HepG2 (cell line): ENCODE data around the gene MAP2K3. TPM values are rescaled to one million over a fixed set of nuclear protein-coding genes. Genes with fewer than 3 reads are reported as not detected.
"Not testable (repeated sequence)": the region's sequence is repeated elsewhere in the genome, so short reads cannot be mapped to it uniquely, and the experiment has no call there.

ENCODE experiments used
- ATAC-seq: fragments of 200-7000 bp; cut with Tn5 transposase; 3 replicates; pipeline ENCODE4 v1.9.1; 2020; ENCODE audit warnings: mild to moderate bottlenecking, moderate library complexity
- BruUV-seq: library from RNA; stranded (reverse); fragments of 400-500 nt; replicated peaks from 2 replicates; lab custom pipeline; 2021; lab: Mats Ljungman, UMichigan
- CTCF ChIA-PET: fragments of 300-600 bp; formaldehyde crosslinking; extraction: SDS; loops from one replicate; lab custom pipeline; 2021; ENCODE audit warnings: low total read pairs, inconsistent platforms, low intra/inter-chr PET ratio; lab: Yijun Ruan, JAX
- POLR2A ChIA-PET: fragments of 350-600 bp; sonication (Branson Sonifier 250); formaldehyde crosslinking; loops from one replicate; lab custom pipeline; 2020; ENCODE audit warnings: antibody characterized with exemption, inconsistent platforms; lab: Yijun Ruan, JAX
- DNase-seq: peaks from one replicate; pipeline ENCODE4 v3.0.0-alpha.2; 2015; ENCODE audit warnings: low spot score
- FAIRE-seq: peaks from 3 replicates; lab custom pipeline; 2011; peaks lifted over from hg19 to GRCh38; lab: Jason Lieb, UNC
- H2AFZ ChIP-seq: one replicate; pipeline ENCODE4 v1.6.1; 2011; ENCODE audit warnings: low read length, inconsistent platforms
- H3K27ac ChIP-seq: fragments of 300-600 bp; 3 replicates; pipeline ENCODE4 v1.8.0; 2011; ENCODE audit warnings: mixed run types, mild to moderate bottlenecking, mixed read lengths, low read length, inconsistent platforms; ENCODE audit not compliant: insufficient read depth; ENCODE audit errors: extremely low read length
- H3K27me3 ChIP-seq, 2 experiments: fragments of 200-600 bp in 1 of 2; 2 replicates in 1 of 2; 3 replicates in 1 of 2; pipeline versions ENCODE4 v1.6.0 to v1.8.0; 2011; ENCODE audit warnings: low read length in 2 of 2, mild to moderate bottlenecking in 2 of 2, moderate library complexity in 2 of 2, inconsistent platforms in 1 of 2; ENCODE audit not compliant: insufficient read depth in 2 of 2, control insufficient read depth in 1 of 2
- H3K36me3 ChIP-seq, 2 experiments: fragments of 200-600 bp in 1 of 2; replicated peaks in 1 of 2; 2 replicates in 1 of 2; 3 replicates in 1 of 2; pipeline versions ENCODE4 v1.5.1 to v1.8.0; 2011; ENCODE audit warnings: low read length in 2 of 2, inconsistent platforms in 1 of 2; ENCODE audit not compliant: insufficient read depth in 2 of 2, control insufficient read depth in 1 of 2
- H3K4me1 ChIP-seq: 2 replicates; pipeline ENCODE4 v1.5.1; 2012; ENCODE audit warnings: low read length, inconsistent platforms; ENCODE audit not compliant: insufficient read depth
- H3K4me2 ChIP-seq: 2 replicates; pipeline ENCODE4 v1.6.0; 2011; ENCODE audit warnings: low read depth, low read length, inconsistent platforms
- H3K4me3 ChIP-seq, 3 experiments: fragments of 200-600 bp in 1 of 3; sonication (generic), shearing (Covaris generic) in 1 of 3; replicated peaks in 1 of 3; 2 replicates each; pipeline ENCODE4 v1.5.1; 2011 to 2016; ENCODE audit warnings: low read length in 3 of 3, inconsistent platforms in 2 of 3, low read depth in 2 of 3, mild to moderate bottlenecking in 2 of 3, control low read depth in 1 of 3, mixed read lengths in 1 of 3; ENCODE audit not compliant: insufficient read depth in 1 of 3
- H3K79me2 ChIP-seq: one replicate; pipeline ENCODE4 v1.6.1; 2011; ENCODE audit warnings: low read length, inconsistent platforms; ENCODE audit not compliant: insufficient read depth
- H3K9ac ChIP-seq: 2 replicates; pipeline ENCODE4 v1.6.0; 2011; ENCODE audit warnings: mild to moderate bottlenecking, low read depth, low read length, inconsistent platforms; ENCODE audit not compliant: insufficient read depth
- H3K9me3 ChIP-seq: 2 replicates; pipeline ENCODE4 v1.5.1; 2012; ENCODE audit warnings: mild to moderate bottlenecking, low read length
- H4K20me1 ChIP-seq: 2 replicates; pipeline ENCODE4 v1.6.0; 2011; ENCODE audit warnings: inconsistent platforms, mild to moderate bottlenecking, low read length, moderate library complexity; ENCODE audit not compliant: insufficient read depth
- ZNF331 ChIP-seq: sonication (generic); formaldehyde crosslinking; IDR thresholded peaks from 2 replicates; pipeline ENCODE4 v1.4.0; 2020; ENCODE audit warnings: missing genetic modification reagents
- WGBS: methylation state at CpG from one replicate; pipeline ENCODE4 v1.1.6; 2017; ENCODE audit warnings: low lambda C conversion rate; 5-methylcytosine and 5-hydroxymethylcytosine counted together
- in situ Hi-C: cut with HindIII; loops from 2 replicates; pipeline ENCODE4 v1.10.0; 2017; ENCODE audit warnings: low pct_unique_long_range_greater_than_20kb; ENCODE audit not compliant: extremely low pct_ligation_motif_present
- intact Hi-C: fragments of 100-400 bp; cut with micrococcal nuclease; formaldehyde crosslinking; loops from one replicate; pipeline ENCODE4 v1.10.0; 2022; ENCODE audit not compliant: unreplicated experiment
- polyA plus RNA-seq, 8 experiments: library from polyadenylated mRNA; depleted of rRNA in 3 of 8; stranded (reverse) in 7 of 8; unstranded in 1 of 8; fragments of >200 nt; fragmentation: Illumina TruSeq in 4 of 8; extraction: Trizol in 4 of 8; gene quantifications; 2 replicates each; pipeline versions ENCODE4 v1.2.1 to v1.2.3, GENCODE V29; 2011 to 2016; ENCODE audit warnings: low read depth in 4 of 8, missing spikeins in 1 of 8, mixed read lengths in 1 of 8; ENCODE audit not compliant: insufficient read depth in 1 of 8
- total RNA-seq, 5 experiments: library from RNA; depleted of rRNA; stranded (reverse); fragments of >200 nt; fragmentation: Illumina TruSeq; extraction: Trizol; gene quantifications; 2 replicates each; pipeline ENCODE4 v1.2.3, GENCODE V29; 2016; ENCODE audit warnings: low read depth in 1 of 5

The MAP2K3 gene
- total and polyA plus RNA-seq, 2 of the 13 experiments (the other 11 are each of a cell fraction or from before 2014, with no cell fraction given), result 20.5 to 27.4 TPM

DNA sequence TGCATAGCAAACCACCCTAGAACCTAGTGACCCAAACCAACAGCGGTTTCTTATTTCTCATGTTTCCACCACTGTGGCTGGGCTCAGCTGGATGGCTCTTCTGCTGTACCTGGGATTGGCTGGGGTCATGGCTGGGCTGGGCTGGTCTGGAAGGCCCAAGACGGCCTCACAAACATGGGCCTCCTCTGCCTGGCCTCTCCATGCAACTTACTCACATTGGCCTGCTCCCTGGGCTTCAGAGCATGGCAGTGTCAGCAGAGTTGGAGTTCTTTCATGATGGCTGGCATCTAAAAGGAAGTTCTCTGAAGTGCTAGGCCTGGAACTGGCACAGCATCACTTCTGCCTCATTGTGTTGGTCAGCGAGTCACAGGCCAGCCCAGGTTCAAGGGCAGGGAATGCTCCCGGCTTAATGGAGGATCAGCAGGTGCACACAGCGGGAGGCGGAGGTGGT is 24.4 kb downstream of the MAP2K3 start:
- intact Hi-C loops, CTCF ChIA-PET, H3K4me1 ChIP-seq, H3K4me2 ChIP-seq, BruUV-seq, POLR2A ChIA-PET, H3K27ac ChIP-seq, DNase-seq, H3K9ac ChIP-seq, ATAC-seq, FAIRE-seq, H3K79me2 ChIP-seq, H3K4me3 ChIP-seq, H2AFZ ChIP-seq, H3K9me3 ChIP-seq, H3K27me3 ChIP-seq, H4K20me1 ChIP-seq: not testable (repeated sequence)
- TF ChIP-seq ZNF331 (CRISPR knock-in tag), result peak; percentile 100
- in situ Hi-C loops, result loop anchor here (25.0 kb wide), 1 partner anchor 453 kb away; no protein-coding TSS in a partner anchor
- H3K36me3 ChIP-seq, result peaks cover 5 to 15% of the 10 kb centered on the region in 2 experiments
- WGBS, result 85% methylated on average over 6 of the region's 6 CpGs

DNA sequence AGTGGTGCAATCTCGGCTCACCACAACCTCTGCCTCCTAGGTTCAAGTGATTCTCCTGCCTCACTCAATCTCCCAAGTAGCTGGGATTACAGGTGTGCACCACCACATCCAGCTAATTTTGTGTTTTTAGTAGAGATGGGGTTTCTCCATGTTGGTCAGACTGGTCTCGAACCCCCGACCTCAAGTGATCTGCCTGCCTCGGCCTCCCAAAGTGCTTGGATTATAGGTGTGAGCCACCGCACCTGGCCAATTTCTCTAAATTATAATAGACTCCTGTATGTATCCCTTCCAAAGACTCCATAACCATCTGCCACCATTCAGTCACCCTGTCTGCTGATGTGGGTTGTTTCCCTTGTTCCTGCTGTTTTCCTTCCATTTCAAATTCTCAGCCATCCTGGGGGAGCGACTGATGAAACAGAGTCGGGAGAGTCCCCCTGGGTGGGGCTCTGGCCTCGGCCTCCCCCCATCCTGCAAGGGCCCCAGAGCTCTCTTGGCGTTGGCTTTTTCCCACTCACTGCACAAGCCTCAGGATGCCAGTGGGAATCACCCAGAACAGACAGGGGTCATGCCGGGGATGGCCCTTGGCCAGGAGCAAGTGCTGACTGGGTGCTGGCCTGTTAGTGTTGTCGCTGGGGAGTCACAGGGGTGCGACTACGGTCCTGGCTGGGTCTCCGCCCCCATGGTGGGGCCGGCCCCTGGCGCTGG is 25.7 kb downstream of the MAP2K3 start:
- CTCF ChIA-PET, H3K9ac ChIP-seq, H3K4me2 ChIP-seq, H3K9me3 ChIP-seq, FAIRE-seq, H3K79me2 ChIP-seq, H2AFZ ChIP-seq, H3K27ac ChIP-seq, H3K27me3 ChIP-seq, BruUV-seq, DNase-seq, ATAC-seq, H3K4me3 ChIP-seq, H4K20me1 ChIP-seq, POLR2A ChIA-PET: not testable (repeated sequence)
- in situ Hi-C loops (loop anchor here (25.0 kb wide), 1 partner anchor 452 kb away; no protein-coding TSS in a partner anchor), intact Hi-C loops (loop anchor here (10.0 kb wide), 1 partner anchor 205 kb away; no protein-coding TSS in a partner anchor)
- Histone ChIP-seq H3K36me3 (peaks cover 5 to 12% of the 10 kb centered on the region in 2 experiments; a peak in 3 of 5 replicates), H3K4me1 (peaks cover 17% of the 10 kb centered on the region)
- 99% methylated on average over 10 of the region's 16 CpGs for WGBS

DNA sequence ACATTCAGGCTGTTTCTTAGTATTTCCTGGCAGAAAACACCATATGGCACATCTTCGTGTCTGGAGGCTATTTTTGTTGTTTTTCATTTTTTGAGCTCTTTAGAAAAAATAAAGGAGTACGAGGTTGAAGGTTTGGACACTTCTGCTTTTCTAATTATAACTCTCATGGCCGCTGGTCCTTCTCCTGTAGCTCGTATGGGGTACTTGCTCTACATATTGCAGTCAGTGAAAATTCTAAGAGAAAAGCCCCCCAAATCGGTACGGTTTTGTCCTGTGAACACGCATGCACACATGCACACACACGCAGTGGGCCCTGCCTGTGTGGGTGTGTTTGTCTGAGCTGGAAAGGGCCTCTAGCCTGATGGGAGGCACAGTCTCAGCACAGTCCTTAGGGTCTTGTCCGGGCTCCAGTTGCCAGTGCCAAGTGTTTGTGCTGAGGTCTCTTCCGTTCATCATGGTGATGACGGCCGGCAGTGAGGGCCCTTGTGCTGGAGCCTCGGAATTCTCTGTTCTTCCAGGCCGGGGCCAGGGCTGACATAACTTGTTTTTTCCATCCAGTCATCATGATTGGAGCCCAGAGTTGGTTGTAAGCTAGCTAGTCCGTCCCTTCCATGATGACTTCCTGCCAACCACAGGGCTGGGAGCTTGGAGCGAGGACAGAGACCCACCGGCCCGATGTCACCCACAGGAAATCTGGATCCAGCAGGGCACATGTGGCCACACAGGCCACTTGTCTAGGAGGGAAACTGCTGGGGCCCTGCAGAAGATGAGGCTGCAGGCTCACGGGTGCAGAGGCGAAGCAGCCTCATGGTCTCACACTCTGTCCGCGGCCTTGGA is 26.5 kb downstream of the MAP2K3 start:
- H3K79me2 ChIP-seq, DNase-seq, BruUV-seq, H3K9ac ChIP-seq, H3K4me2 ChIP-seq, POLR2A ChIA-PET, H3K27me3 ChIP-seq, H3K9me3 ChIP-seq, H3K27ac ChIP-seq, H2AFZ ChIP-seq, CTCF ChIA-PET, FAIRE-seq, ATAC-seq, H3K4me3 ChIP-seq, H4K20me1 ChIP-seq: not testable (repeated sequence)
- H3K36me3 ChIP-seq, result peaks cover 3 to 12% of the 10 kb centered on the region in 2 experiments; a peak in 3 of 5 replicates
- H3K4me1 ChIP-seq, result peaks cover 22% of the 10 kb centered on the region
- in situ Hi-C loops, result loop anchor here (25.0 kb wide), 1 partner anchor 451 kb away; no protein-coding TSS in a partner anchor
- intact Hi-C loops, result loop anchor here (10.0 kb wide), 1 partner anchor 204 kb away; no protein-coding TSS in a partner anchor
- 97% methylated on average over 9 of the region's 22 CpGs for WGBS
